T-helper 2 cell treated with Interferon-gamma antibody and Interleukin-4, amounts not matched to agents 5 μg/mL and 100 μg/mL, for 36 hours (primary cell): ENCODE data around the gene SHC1.
"Not testable (repeated sequence)": the region's sequence is repeated elsewhere in the genome, so short reads cannot be mapped to it uniquely, and the experiment has no call there.

ENCODE experiments used
- DNase-seq: peaks from one replicate; pipeline ENCODE4 v3.0.0; 2021; ENCODE audit warnings: low spot score
- H3K27ac Mint-ChIP-seq: one replicate; pipeline ENCODE4 v1.8.0; 2021; ENCODE audit warnings: mild to moderate bottlenecking, mixed read lengths
- H3K27me3 Mint-ChIP-seq: one replicate; pipeline ENCODE4 v1.8.0; 2021; ENCODE audit warnings: low read depth, mixed read lengths
- H3K36me3 Mint-ChIP-seq: one replicate; pipeline ENCODE4 v1.8.0; 2021; ENCODE audit warnings: low read depth, mixed read lengths
- H3K4me1 Mint-ChIP-seq: one replicate; pipeline ENCODE4 v1.8.0; 2021; ENCODE audit warnings: low read depth, mixed read lengths
- H3K4me3 Mint-ChIP-seq: one replicate; pipeline ENCODE4 v1.8.0; 2022; ENCODE audit warnings: mild to moderate bottlenecking, moderate library complexity, mixed read lengths
- H3K9me3 Mint-ChIP-seq: one replicate; pipeline ENCODE4 v1.8.0; 2021; ENCODE audit warnings: mixed read lengths

The SHC1 gene

GRCh38 chr1:154993572-154994268, 23.2 kb upstream of the SHC1 start, which contains the start of gene LENEP:
LENEP (plus strand) TSS chr1:154993586; CDS start chr1:154993608, 22 bp downstream.
- H3K4me1 Mint-ChIP-seq, result peaks cover 19% of the 10 kb centered on the region
- H3K27ac Mint-ChIP-seq, result peak within 1 kb of the TSS; percentile 36
- no peaks in the 10 kb centered on the region for H3K9me3 Mint-ChIP-seq
- peaks cover 6% of the 10 kb centered on the region for H3K36me3 Mint-ChIP-seq
- no peak for DNase-seq
- no peak within 1 kb of the TSS for H3K4me3 Mint-ChIP-seq
- no peaks in the 10 kb centered on the region for H3K27me3 Mint-ChIP-seq

GRCh38 chr1:154992721-154993571, 22.4 kb upstream of the SHC1 start:
- Mint-ChIP-seq H3K9me3 (no peaks in the 10 kb centered on the region), H3K27me3 (no peaks in the 10 kb centered on the region), H3K4me3 (no peak overlapping the region), H3K36me3 (peaks cover 11% of the 10 kb centered on the region), H3K27ac (no peak overlapping the region), H3K4me1 (peaks cover 15% of the 10 kb centered on the region)
- no peak for DNase-seq

GRCh38 chr1:154990276-154990675, 19.7 kb upstream of the SHC1 start:
- Mint-ChIP-seq H3K4me3 (no peak overlapping the region), H3K27me3 (no peaks in the 10 kb centered on the region), H3K4me1 (peaks cover 5% of the 10 kb centered on the region), H3K36me3 (peaks cover 19% of the 10 kb centered on the region), H3K27ac (no peak overlapping the region), H3K9me3 (no peaks in the 10 kb centered on the region)
- no peak for DNase-seq

- no peak overlapping the region for H3K27ac Mint-ChIP-seq
- H3K27me3 Mint-ChIP-seq, result no peaks in the 10 kb centered on the region
- no peak overlapping the region for H3K4me3 Mint-ChIP-seq
- H3K36me3 Mint-ChIP-seq, result peaks cover 19% of the 10 kb centered on the region
- H3K4me1 Mint-ChIP-seq, result peaks cover 3% of the 10 kb centered on the region
- DNase-seq, result no peak
- no peaks in the 10 kb centered on the region for H3K9me3 Mint-ChIP-seq
Observed at GRCh38 chr1:154989195-154989860, 18.8 kb upstream of the SHC1 start.

GRCh38 chr1:154988058-154988954, 17.8 kb upstream of the SHC1 start:
- peaks cover 10% of the 10 kb centered on the region for H3K4me1 Mint-ChIP-seq
- no peak for DNase-seq
- H3K27ac Mint-ChIP-seq, result no peak overlapping the region
- H3K27me3 Mint-ChIP-seq, result no peaks in the 10 kb centered on the region
- no peak overlapping the region for H3K4me3 Mint-ChIP-seq
- H3K36me3 Mint-ChIP-seq, result peaks cover 19% of the 10 kb centered on the region
- no peaks in the 10 kb centered on the region for H3K9me3 Mint-ChIP-seq

- Mint-ChIP-seq H3K4me3 (no peak overlapping the region), H3K9me3 (no peaks in the 10 kb centered on the region), H3K36me3 (peaks cover 21% of the 10 kb centered on the region), H3K27me3 (no peaks in the 10 kb centered on the region), H3K27ac (no peak overlapping the region), H3K4me1 (peaks cover 10% of the 10 kb centered on the region)
- no peak for DNase-seq
Observed at GRCh38 chr1:154987326-154987725, 16.8 kb upstream of the SHC1 start.

GRCh38 chr1:154986736-154987135, 16.2 kb upstream of the SHC1 start:
- not testable (repeated sequence) for DNase-seq, H3K4me1 Mint-ChIP-seq

GRCh38 chr1:154983776-154984466, 13.4 kb upstream of the SHC1 start:
- no peak for DNase-seq
- H3K4me3 Mint-ChIP-seq, result no peak overlapping the region
- no peaks in the 10 kb centered on the region for H3K27me3 Mint-ChIP-seq
- H3K4me1 Mint-ChIP-seq, result peaks cover 11% of the 10 kb centered on the region
- no peaks in the 10 kb centered on the region for H3K9me3 Mint-ChIP-seq
- H3K27ac Mint-ChIP-seq, result no peak overlapping the region
- H3K36me3 Mint-ChIP-seq, result peaks cover 26% of the 10 kb centered on the region

More at GRCh38 chr1:154986736-154987135, 16.2 kb upstream of the SHC1 start:
- H3K27ac Mint-ChIP-seq, H3K9me3 Mint-ChIP-seq, H3K27me3 Mint-ChIP-seq, H3K4me3 Mint-ChIP-seq: not testable (repeated sequence)
- peaks cover 22% of the 10 kb centered on the region for H3K36me3 Mint-ChIP-seq

GRCh38 chr1:154982897-154983648, 12.5 kb upstream of the SHC1 start, which contains the start of gene FLAD1:
FLAD1 (plus strand) TSS chr1:154983344; CDS start chr1:154983695, 351 bp downstream.
- peak; percentile 97 for DNase-seq
- Mint-ChIP-seq H3K4me3 (no peak within 1 kb of the TSS), H3K27me3 (no peaks in the 10 kb centered on the region), H3K36me3 (peaks cover 22% of the 10 kb centered on the region), H3K9me3 (no peaks in the 10 kb centered on the region), H3K4me1 (peaks cover 11% of the 10 kb centered on the region), H3K27ac (no peak within 1 kb of the TSS)

- no peak overlapping the region for H3K27ac Mint-ChIP-seq
- peaks cover 23% of the 10 kb centered on the region for H3K36me3 Mint-ChIP-seq
- no peaks in the 10 kb centered on the region for H3K9me3 Mint-ChIP-seq
- no peak for DNase-seq
- H3K27me3 Mint-ChIP-seq, result no peaks in the 10 kb centered on the region
- H3K4me3 Mint-ChIP-seq, result no peak overlapping the region
- H3K4me1 Mint-ChIP-seq, result peaks cover 15% of the 10 kb centered on the region
Observed at GRCh38 chr1:154982341-154982740, 11.8 kb upstream of the SHC1 start.

GRCh38 chr1:154978360-154978759, 7.8 kb upstream of the SHC1 start:
- Mint-ChIP-seq H3K4me1 (peaks cover 16% of the 10 kb centered on the region), H3K9me3 (no peaks in the 10 kb centered on the region), H3K27ac (no peak overlapping the region), H3K4me3 (no peak overlapping the region), H3K27me3 (no peaks in the 10 kb centered on the region), H3K36me3 (peaks cover 17% of the 10 kb centered on the region)
- no peak for DNase-seq

GRCh38 chr1:154977762-154978161, 7.2 kb upstream of the SHC1 start:
- not testable (repeated sequence) for H3K9me3 Mint-ChIP-seq, DNase-seq, H3K27me3 Mint-ChIP-seq
- peaks cover 17% of the 10 kb centered on the region for H3K36me3 Mint-ChIP-seq
- peak overlapping the region; percentile 12 for H3K4me3 Mint-ChIP-seq
- peak overlapping the region; percentile 12 for H3K27ac Mint-ChIP-seq
- peaks cover 19% of the 10 kb centered on the region for H3K4me1 Mint-ChIP-seq
